ENCODE measurements around the gene WNT8B. TPM values are rescaled to one million over a fixed set of nuclear protein-coding genes. Genes with fewer than 3 reads are reported as not detected.

WNT8B gene
- total RNA-seq = under 1 TPM in 2 of 5 donors, not detected in 3; 0.20 to 0.23 TPM
- not detected for total RNA-seq (2013)
- total RNA-seq = 0 to 0.41 (median 0) reads per million in 29 experiments

- no peaks in the 10 kb centered on the region for H3K27me3 ChIP-seq (replicated peaks in 1 of 2; ENCODE audit: control insufficient read depth in 2 of 2, extremely low read depth in 1 of 2, insufficient read depth in 2 of 2, low read length in 1 of 2)
- no peak within 1 kb of the TSS for H3K4me3 ChIP-seq (ENCODE audit: control insufficient read depth in 1 of 2, extremely low read depth in 1 of 2, low read length in 1 of 2)
- Mint-ChIP-seq H3K27ac (no peak within 1 kb of the TSS), H3K9me3 (no peaks in the 10 kb centered on the region), H3K27me3 (no peaks in the 10 kb centered on the region), H3K36me3 (no peaks in the 10 kb centered on the region), H3K4me3 (no peak within 1 kb of the TSS), H3K4me1 (no peaks in the 10 kb centered on the region)
- ChIA-PET POLR2A (no interaction called here), CTCF (no interaction called here)
- H3K27ac ChIP-seq (ENCODE audit: low read length) = no peak within 1 kb of the TSS
- no peaks in the 10 kb centered on the region for H3K4me1 ChIP-seq (ENCODE audit: control insufficient read depth in 1 of 2, extremely low read depth in 1 of 2, insufficient read depth in 2 of 2, low read length in 2 of 2)
- WGBS (ENCODE audit: insufficient coverage) = 50% methylated on average over 2 of the region's 4 CpGs
- no peaks in the 10 kb centered on the region for H3K36me3 ChIP-seq (ENCODE audit: control insufficient read depth in 2 of 2, extremely low read depth in 1 of 2, insufficient read depth in 1 of 2, low read length in 1 of 2)
- ATAC-seq (replicated peaks in 1 of 4) (no peak), DNase-seq (no peak)
- no peaks in the 10 kb centered on the region for H3K9me3 ChIP-seq
Measured at GRCh38 chr10:100462709-100463108, at the start of gene WNT8B. TSS of gene WNT8B (plus strand) at chr10:100463009. CDS start at chr10:100463169, 160 bp downstream.

- peaks cover 0 to 14% of the 10 kb centered on the region in 2 donors for H3K27me3 Mint-ChIP-seq
- no peaks in the 10 kb centered on the region for H3K9me3 Mint-ChIP-seq
- H3K4me1 Mint-ChIP-seq = no peaks in the 10 kb centered on the region
- CTCF ChIA-PET = interaction anchor here in 1 of 2 donors (0.6 kb wide), 1 partner anchor 79 kb away, joined by 3 read pairs; no protein-coding TSS in a partner anchor
- no peaks in the 10 kb centered on the region for H3K36me3 Mint-ChIP-seq
- Histone ChIP-seq H3K9me3 (no peaks in the 10 kb centered on the region), H3K4me3 (ENCODE audit: control insufficient read depth in 1 of 2, extremely low read depth in 1 of 2, low read length in 1 of 2) (no peak overlapping the region), H3K27ac (ENCODE audit: low read length) (no peak overlapping the region), H3K36me3 (ENCODE audit: control insufficient read depth in 2 of 2, extremely low read depth in 1 of 2, insufficient read depth in 1 of 2, low read length in 1 of 2) (no peaks in the 10 kb centered on the region), H3K27me3 (replicated peaks in 1 of 2; ENCODE audit: control insufficient read depth in 2 of 2, extremely low read depth in 1 of 2, insufficient read depth in 2 of 2, low read length in 1 of 2) (peaks cover 0 to 2% of the 10 kb centered on the region in 2 experiments), H3K4me1 (ENCODE audit: control insufficient read depth in 1 of 2, extremely low read depth in 1 of 2, insufficient read depth in 2 of 2, low read length in 2 of 2) (no peaks in the 10 kb centered on the region)
- DNase-seq = no peak
- no peak overlapping the region for H3K27ac Mint-ChIP-seq
- no peak for ATAC-seq (replicated peaks in 1 of 4)
- WGBS (ENCODE audit: insufficient coverage) = 63% methylated on average over 1 of the region's 3 CpGs
- H3K4me3 Mint-ChIP-seq = no peak overlapping the region
- POLR2A ChIA-PET = no interaction called here
Measured at GRCh38 chr10:100413173-100413572, 49.6 kb upstream of the WNT8B start.

- Histone ChIP-seq H3K9me3 (no peaks in the 10 kb centered on the region), H3K27ac (ENCODE audit: low read length) (no peak overlapping the region), H3K36me3 (ENCODE audit: control insufficient read depth in 2 of 2, extremely low read depth in 1 of 2, insufficient read depth in 1 of 2, low read length in 1 of 2) (no peaks in the 10 kb centered on the region), H3K4me1 (ENCODE audit: control insufficient read depth in 1 of 2, extremely low read depth in 1 of 2, insufficient read depth in 2 of 2, low read length in 2 of 2) (no peaks in the 10 kb centered on the region), H3K4me3 (ENCODE audit: control insufficient read depth in 1 of 2, extremely low read depth in 1 of 2, low read length in 1 of 2) (no peak overlapping the region), H3K27me3 (replicated peaks in 1 of 2; ENCODE audit: control insufficient read depth in 2 of 2, extremely low read depth in 1 of 2, insufficient read depth in 2 of 2, low read length in 1 of 2) (peaks cover 0 to 8% of the 10 kb centered on the region in 2 experiments)
- DNase-seq (no peak), ATAC-seq (replicated peaks in 1 of 4) (no peak)
- no peaks in the 10 kb centered on the region for H3K36me3 Mint-ChIP-seq
- no peaks in the 10 kb centered on the region for H3K4me1 Mint-ChIP-seq
- no peak overlapping the region for H3K27ac Mint-ChIP-seq
- peaks cover 5 to 10% of the 10 kb centered on the region in 2 donors for H3K27me3 Mint-ChIP-seq
- CTCF ChIA-PET = no interaction called here
- H3K9me3 Mint-ChIP-seq = no peaks in the 10 kb centered on the region
- WGBS (ENCODE audit: insufficient coverage) = 90% methylated on average over 3 of the region's 4 CpGs
- no peak overlapping the region for H3K4me3 Mint-ChIP-seq
- POLR2A ChIA-PET = no interaction called here
Measured at GRCh38 chr10:100419911-100420449, 42.8 kb upstream of the WNT8B start.

- no peak overlapping the region for H3K27ac ChIP-seq (ENCODE audit: low read length)
- ATAC-seq (replicated peaks in 1 of 4) (no peak), DNase-seq (no peak)
- Mint-ChIP-seq H3K4me3 (no peak overlapping the region), H3K27me3 (peaks cover 0 to 4% of the 10 kb centered on the region in 2 donors), H3K27ac (no peak overlapping the region), H3K9me3 (no peaks in the 10 kb centered on the region), H3K4me1 (no peaks in the 10 kb centered on the region), H3K36me3 (no peaks in the 10 kb centered on the region)
- no peaks in the 10 kb centered on the region for H3K9me3 ChIP-seq
- no peaks in the 10 kb centered on the region for H3K36me3 ChIP-seq (ENCODE audit: control insufficient read depth in 2 of 2, extremely low read depth in 1 of 2, insufficient read depth in 1 of 2, low read length in 1 of 2)
- CTCF ChIA-PET = no interaction called here
- no peaks in the 10 kb centered on the region for H3K4me1 ChIP-seq (ENCODE audit: control insufficient read depth in 1 of 2, extremely low read depth in 1 of 2, insufficient read depth in 2 of 2, low read length in 2 of 2)
- WGBS (ENCODE audit: insufficient coverage) = no CpG with 5 or more reads among the region's 2 CpGs
- POLR2A ChIA-PET = no interaction called here
- peaks cover 0 to 4% of the 10 kb centered on the region in 2 experiments for H3K27me3 ChIP-seq (replicated peaks in 1 of 2; ENCODE audit: control insufficient read depth in 2 of 2, extremely low read depth in 1 of 2, insufficient read depth in 2 of 2, low read length in 1 of 2)
- no peak overlapping the region for H3K4me3 ChIP-seq (ENCODE audit: control insufficient read depth in 1 of 2, extremely low read depth in 1 of 2, low read length in 1 of 2)
Measured at GRCh38 chr10:100427374-100427773, 35.4 kb upstream of the WNT8B start.

- Histone ChIP-seq H3K4me3 (ENCODE audit: control insufficient read depth in 1 of 2, extremely low read depth in 1 of 2, low read length in 1 of 2) (no peak overlapping the region), H3K9me3 (no peaks in the 10 kb centered on the region), H3K27ac (ENCODE audit: low read length) (no peak overlapping the region), H3K27me3 (replicated peaks in 1 of 2; ENCODE audit: control insufficient read depth in 2 of 2, extremely low read depth in 1 of 2, insufficient read depth in 2 of 2, low read length in 1 of 2) (no peaks in the 10 kb centered on the region), H3K36me3 (ENCODE audit: control insufficient read depth in 2 of 2, extremely low read depth in 1 of 2, insufficient read depth in 1 of 2, low read length in 1 of 2) (no peaks in the 10 kb centered on the region), H3K4me1 (ENCODE audit: control insufficient read depth in 1 of 2, extremely low read depth in 1 of 2, insufficient read depth in 2 of 2, low read length in 2 of 2) (no peaks in the 10 kb centered on the region)
- ChIA-PET CTCF (interaction anchor here (0.6 to 5.5 kb wide), 28 partner anchors 49 to 122 kb away, joined by 3 to 38 read pairs (median 5); partner anchors contain the start of genes NDUFB8 (in 1 of the 2) and PKD2L1 (in 1 of the 2)), POLR2A (interaction anchor here in 1 of 2 donors (0.5 kb wide), 1 partner anchor 80 kb away, joined by 10 read pairs; no protein-coding TSS in a partner anchor)
- DNase-seq = peak; percentile 75 to 98 (median 92)
- WGBS (ENCODE audit: insufficient coverage) = 0% methylated on average over 9 of the region's 13 CpGs
- no peaks in the 10 kb centered on the region for H3K4me1 Mint-ChIP-seq
- H3K36me3 Mint-ChIP-seq = no peaks in the 10 kb centered on the region
- H3K27ac Mint-ChIP-seq = no peak overlapping the region
- H3K9me3 Mint-ChIP-seq = no peaks in the 10 kb centered on the region
- H3K4me3 Mint-ChIP-seq = no peak overlapping the region
- peaks cover 0 to 4% of the 10 kb centered on the region in 2 donors for H3K27me3 Mint-ChIP-seq
- peak; percentile 96 to 99 (median 97) for ATAC-seq (replicated peaks in 1 of 4)
Measured at GRCh38 chr10:100433253-100434240, 29.3 kb upstream of the WNT8B start.

GRCh38 chr10:100436255-100436654, 26.6 kb upstream of the WNT8B start:
- ATAC-seq (replicated peaks in 1 of 4) (no peak), DNase-seq (no peak)
- Histone ChIP-seq H3K27me3 (replicated peaks in 1 of 2; ENCODE audit: control insufficient read depth in 2 of 2, extremely low read depth in 1 of 2, insufficient read depth in 2 of 2, low read length in 1 of 2) (no peaks in the 10 kb centered on the region), H3K27ac (ENCODE audit: low read length) (no peak overlapping the region), H3K4me1 (ENCODE audit: control insufficient read depth in 1 of 2, extremely low read depth in 1 of 2, insufficient read depth in 2 of 2, low read length in 2 of 2) (no peaks in the 10 kb centered on the region), H3K4me3 (ENCODE audit: control insufficient read depth in 1 of 2, extremely low read depth in 1 of 2, low read length in 1 of 2) (no peak overlapping the region), H3K36me3 (ENCODE audit: control insufficient read depth in 2 of 2, extremely low read depth in 1 of 2, insufficient read depth in 1 of 2, low read length in 1 of 2) (no peaks in the 10 kb centered on the region), H3K9me3 (no peaks in the 10 kb centered on the region)
- ChIA-PET CTCF (interaction anchor here in 1 of 2 donors (0.6 kb wide), 2 partner anchors 77 to 108 kb away, joined by 3 read pairs; no protein-coding TSS in a partner anchor), POLR2A (no interaction called here)
- no peaks in the 10 kb centered on the region for H3K4me1 Mint-ChIP-seq
- no peak overlapping the region for H3K27ac Mint-ChIP-seq
- peaks cover 0 to 4% of the 10 kb centered on the region in 2 donors for H3K27me3 Mint-ChIP-seq
- H3K9me3 Mint-ChIP-seq = no peaks in the 10 kb centered on the region
- H3K4me3 Mint-ChIP-seq = no peak overlapping the region
- no peaks in the 10 kb centered on the region for H3K36me3 Mint-ChIP-seq
- WGBS (ENCODE audit: insufficient coverage) = 75% methylated on average over 1 of the region's 3 CpGs

Measured in T-cell (primary cell).